ENCODE measurements around the gene SLC35G6.

DNA sequence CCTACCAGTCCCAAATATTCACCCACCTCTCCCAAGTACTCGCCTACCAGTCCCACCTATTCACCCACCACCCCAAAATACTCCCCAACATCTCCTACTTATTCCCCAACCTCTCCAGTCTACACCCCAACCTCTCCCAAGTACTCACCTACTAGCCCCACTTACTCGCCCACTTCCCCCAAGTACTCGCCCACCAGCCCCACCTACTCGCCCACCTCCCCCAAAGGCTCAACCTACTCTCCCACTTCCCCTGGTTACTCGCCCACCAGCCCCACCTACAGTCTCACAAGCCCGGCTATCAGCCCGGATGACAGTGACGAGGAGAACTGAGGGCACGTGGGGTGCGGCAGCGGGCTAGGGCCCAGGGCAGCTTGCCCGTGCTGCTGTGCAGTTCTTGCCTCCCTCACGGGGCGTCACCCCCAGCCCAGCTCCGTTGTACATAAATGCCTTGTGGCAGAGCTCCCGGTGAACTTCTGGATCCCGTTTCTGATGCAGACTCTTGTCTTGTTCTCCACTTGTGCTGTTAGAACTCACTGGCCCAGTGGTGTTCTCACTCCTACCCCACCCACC, 32.7 kb downstream of the SLC35G6 start:
- TF ChIP-seq, protein P1, sequence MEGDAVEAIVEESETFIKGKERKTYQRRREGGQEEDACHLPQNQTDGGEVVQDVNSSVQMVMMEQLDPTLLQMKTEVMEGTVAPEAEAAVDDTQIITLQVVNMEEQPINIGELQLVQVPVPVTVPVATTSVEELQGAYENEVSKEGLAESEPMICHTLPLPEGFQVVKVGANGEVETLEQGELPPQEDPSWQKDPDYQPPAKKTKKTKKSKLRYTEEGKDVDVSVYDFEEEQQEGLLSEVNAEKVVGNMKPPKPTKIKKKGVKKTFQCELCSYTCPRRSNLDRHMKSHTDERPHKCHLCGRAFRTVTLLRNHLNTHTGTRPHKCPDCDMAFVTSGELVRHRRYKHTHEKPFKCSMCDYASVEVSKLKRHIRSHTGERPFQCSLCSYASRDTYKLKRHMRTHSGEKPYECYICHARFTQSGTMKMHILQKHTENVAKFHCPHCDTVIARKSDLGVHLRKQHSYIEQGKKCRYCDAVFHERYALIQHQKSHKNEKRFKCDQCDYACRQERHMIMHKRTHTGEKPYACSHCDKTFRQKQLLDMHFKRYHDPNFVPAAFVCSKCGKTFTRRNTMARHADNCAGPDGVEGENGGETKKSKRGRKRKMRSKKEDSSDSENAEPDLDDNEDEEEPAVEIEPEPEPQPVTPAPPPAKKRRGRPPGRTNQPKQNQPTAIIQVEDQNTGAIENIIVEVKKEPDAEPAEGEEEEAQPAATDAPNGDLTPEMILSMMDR (conservative IDR thresholded peaks at IDR 0.05 in 1 of 2, IDR thresholded peaks at IDR 0.05 in 1 of 2; ENCODE audit: extremely low read depth in 1 of 2, insufficient read depth in 1 of 2, low read depth in 1 of 2, low read length in 2 of 2) = no peak
- TF ChIP-seq EZH2 (IDR thresholded peaks at IDR 0.05; ENCODE audit: borderline replicate concordance, low read length) = no peak

Data from mammary epithelial cell (primary cell).